Naive thymus-derived CD8-positive, alpha-beta T cell (primary cell): Measurements from ENCODE around the gene NSF. TPM values are rescaled to one million over a fixed set of nuclear protein-coding genes. Genes with fewer than 3 reads are reported as not detected.
"Not testable (repeated sequence)": the region's sequence is repeated elsewhere in the genome, so short reads cannot be mapped to it uniquely, and the experiment has no call there.

Experiments used
- ATAC-seq, 2 donors: fragments of 150-1000 bp; cut with Tn5 transposase in 1 of 2; sonication (Bioruptor Pico), chemical (Tn5 transposase) in 1 of 2; 1 replicate in 1 of 2; 2 replicates in 1 of 2; pipeline ENCODE4 v1.10.0; 2021; ENCODE audit warnings: mild to moderate bottlenecking in 2 of 2, moderate library complexity in 2 of 2
- POLR2A ChIA-PET: fragments of 350-600 bp; sonication (Branson Sonifier 250); formaldehyde crosslinking; loops from one replicate; lab custom pipeline; 2021; ENCODE audit warnings: antibody characterized with exemption; lab: Charles Lee
- DNase-seq, 10 donors: peaks; one replicate each; pipeline versions ENCODE4 v3.0.0 to v3.0.0-alpha.2; 2020 to 2022
- H3K27ac Mint-ChIP-seq, 10 donors: one replicate each; pipeline ENCODE4 v1.8.0; 2020 to 2022; ENCODE audit warnings: mild to moderate bottlenecking in 10 of 10, mixed read lengths in 10 of 10, moderate library complexity in 4 of 10, inconsistent platforms in 1 of 10
- H3K27me3 Mint-ChIP-seq, 5 donors: one replicate each; pipeline ENCODE4 v1.8.0; 2021 to 2022; ENCODE audit warnings: mixed read lengths in 5 of 5
- H3K36me3 Mint-ChIP-seq, 3 donors: one replicate each; pipeline ENCODE4 v1.8.0; 2020 to 2022; ENCODE audit warnings: mixed read lengths in 3 of 3, mild to moderate bottlenecking in 2 of 3, inconsistent platforms in 1 of 3
- H3K4me1 Mint-ChIP-seq, 4 donors: one replicate each; pipeline ENCODE4 v1.8.0; 2021 to 2022; ENCODE audit warnings: mixed read lengths in 4 of 4
- H3K4me3 Mint-ChIP-seq, 10 donors: one replicate each; pipeline ENCODE4 v1.8.0; 2020 to 2022; ENCODE audit warnings: mild to moderate bottlenecking in 10 of 10, mixed read lengths in 10 of 10, moderate library complexity in 6 of 10, inconsistent platforms in 1 of 10
- H3K9me3 Mint-ChIP-seq, 9 donors: one replicate each; pipeline ENCODE4 v1.8.0; 2020 to 2022; ENCODE audit warnings: mixed read lengths in 9 of 9, mild to moderate bottlenecking in 3 of 9, inconsistent platforms in 1 of 9, moderate library complexity in 1 of 9
- polyA plus RNA-seq, 3 donors: library from polyadenylated mRNA; unstranded; fragments of 300-500 nt; fragmentation: Illumina TruSeq; gene quantifications; one replicate each; pipeline ENCODE4 v1.2.3, GENCODE V29; 2021
- total RNA-seq, 8 experiments: library from RNA in 2 of 8; stranded (reverse) in 2 of 8; gene quantifications; one replicate each; pipeline ENCODE4 v1.2.3 and lab custom pipeline; 2021 to 2026

The NSF gene
- total RNA-seq (10 to 100 TPM; 34.2 to 45.3 TPM), polyA plus RNA-seq (10 to 100 TPM in 1 of 3 donors, 1 to 10 TPM in 2; 9.1 to 15.3 (median 9.1) TPM), total RNA-seq (lab: John Stamatoyannopoulos, UW) (19.3 to 24.6 (median 21.6) reads per million in 6 experiments)

- DNase-seq, H3K9me3 Mint-ChIP-seq, H3K27ac Mint-ChIP-seq, POLR2A ChIA-PET, H3K4me1 Mint-ChIP-seq, H3K36me3 Mint-ChIP-seq, H3K4me3 Mint-ChIP-seq, H3K27me3 Mint-ChIP-seq: not testable (repeated sequence)
- peak; percentile 87 to 89 for ATAC-seq
Observed at GRCh38 chr17:46590157-46591146, at the start of gene NSF. Gene NSF (plus strand): TSS chr17:46590669. CDS start chr17:46590776, 107 bp downstream.

GRCh38 chr17:46548607-46549006, 41.9 kb upstream of the NSF start:
- ATAC-seq, H3K4me1 Mint-ChIP-seq, H3K27me3 Mint-ChIP-seq, H3K9me3 Mint-ChIP-seq, H3K36me3 Mint-ChIP-seq, POLR2A ChIA-PET, H3K4me3 Mint-ChIP-seq, DNase-seq: not testable (repeated sequence)
- peak overlapping the region in 3 of 10 donors; percentile 10 to 59 (median 31) for H3K27ac Mint-ChIP-seq

GRCh38 chr17:46559155-46559554, 31.3 kb upstream of the NSF start:
- H3K9me3 Mint-ChIP-seq, DNase-seq, H3K4me1 Mint-ChIP-seq, H3K4me3 Mint-ChIP-seq, H3K27me3 Mint-ChIP-seq, H3K27ac Mint-ChIP-seq, POLR2A ChIA-PET, H3K36me3 Mint-ChIP-seq: not testable (repeated sequence)
- ATAC-seq = peak; percentile 43 to 66

GRCh38 chr17:46560048-46560447, 30.4 kb upstream of the NSF start:
- H3K36me3 Mint-ChIP-seq, H3K27ac Mint-ChIP-seq, ATAC-seq, H3K4me1 Mint-ChIP-seq, H3K9me3 Mint-ChIP-seq, H3K27me3 Mint-ChIP-seq, POLR2A ChIA-PET, H3K4me3 Mint-ChIP-seq, DNase-seq: not testable (repeated sequence)

- H3K27ac Mint-ChIP-seq, H3K4me3 Mint-ChIP-seq, H3K9me3 Mint-ChIP-seq, DNase-seq, H3K4me1 Mint-ChIP-seq, POLR2A ChIA-PET, H3K27me3 Mint-ChIP-seq, H3K36me3 Mint-ChIP-seq: not testable (repeated sequence)
- ATAC-seq = peak in 1 of 2 donors; percentile 40
Observed at GRCh38 chr17:46566284-46566683, 24.2 kb upstream of the NSF start.

GRCh38 chr17:46566980-46567379, 23.5 kb upstream of the NSF start:
- DNase-seq, H3K27ac Mint-ChIP-seq, H3K4me3 Mint-ChIP-seq, H3K36me3 Mint-ChIP-seq, H3K9me3 Mint-ChIP-seq, H3K27me3 Mint-ChIP-seq, POLR2A ChIA-PET, H3K4me1 Mint-ChIP-seq, ATAC-seq: not testable (repeated sequence)

GRCh38 chr17:46571796-46572195, 18.7 kb upstream of the NSF start:
- ATAC-seq, POLR2A ChIA-PET, H3K4me1 Mint-ChIP-seq, H3K27ac Mint-ChIP-seq, H3K27me3 Mint-ChIP-seq, H3K4me3 Mint-ChIP-seq, H3K36me3 Mint-ChIP-seq, H3K9me3 Mint-ChIP-seq, DNase-seq: not testable (repeated sequence)

GRCh38 chr17:46579083-46580075, 11.1 kb upstream of the NSF start, which contains the start of gene ARL17A:
Gene ARL17A (minus strand): TSS chr17:46579691. CDS start chr17:46576322, 3,369 bp downstream.
- POLR2A ChIA-PET, H3K27me3 Mint-ChIP-seq, H3K9me3 Mint-ChIP-seq, H3K36me3 Mint-ChIP-seq, H3K4me1 Mint-ChIP-seq: not testable (repeated sequence)
- peak; percentile 83 to 88 for ATAC-seq
- Mint-ChIP-seq H3K27ac (peak within 1 kb of the TSS in 2 of 10 donors; percentile 49 to 71), H3K4me3 (peak within 1 kb of the TSS in 9 of 10 donors; percentile 33 to 78 (median 50))
- peak; percentile 49 to 94 (median 82) for DNase-seq

GRCh38 chr17:46580082-46580481, 10.4 kb upstream of the NSF start:
- H3K9me3 Mint-ChIP-seq, POLR2A ChIA-PET, H3K36me3 Mint-ChIP-seq, H3K27me3 Mint-ChIP-seq, H3K4me1 Mint-ChIP-seq, ATAC-seq: not testable (repeated sequence)
- peak overlapping the region in 8 of 10 donors; percentile 33 to 78 (median 52) for H3K4me3 Mint-ChIP-seq
- H3K27ac Mint-ChIP-seq = peak overlapping the region in 2 of 10 donors; percentile 49 to 71
- peak in 2 of 10 donors; percentile 23 to 25 for DNase-seq

- H3K4me1 Mint-ChIP-seq, POLR2A ChIA-PET, H3K4me3 Mint-ChIP-seq, H3K27ac Mint-ChIP-seq, ATAC-seq, H3K27me3 Mint-ChIP-seq, H3K36me3 Mint-ChIP-seq, DNase-seq, H3K9me3 Mint-ChIP-seq: not testable (repeated sequence)
Observed at GRCh38 chr17:46585444-46585843, 5.0 kb upstream of the NSF start.

- H3K27me3 Mint-ChIP-seq, H3K27ac Mint-ChIP-seq, H3K4me1 Mint-ChIP-seq, H3K36me3 Mint-ChIP-seq, H3K9me3 Mint-ChIP-seq, POLR2A ChIA-PET, H3K4me3 Mint-ChIP-seq, DNase-seq: not testable (repeated sequence)
- peak; percentile 44 to 55 for ATAC-seq
Observed at GRCh38 chr17:46591332-46591731, 863 bp downstream of the NSF start.

GRCh38 chr17:46598344-46598931, 8.0 kb downstream of the NSF start:
- H3K9me3 Mint-ChIP-seq, ATAC-seq, H3K27me3 Mint-ChIP-seq, POLR2A ChIA-PET, DNase-seq, H3K36me3 Mint-ChIP-seq, H3K4me1 Mint-ChIP-seq, H3K4me3 Mint-ChIP-seq: not testable (repeated sequence)
- H3K27ac Mint-ChIP-seq = peak overlapping the region in 1 of 10 donors; percentile 3
